Kidney (tissue), 14 donors: Measurements from ENCODE around the gene WDFY4. TPM values are rescaled to one million over a fixed set of nuclear protein-coding genes. Genes with fewer than 3 reads are reported as not detected.

Source experiments
- DNase-seq, 5 donors: peaks; one replicate each; pipeline ENCODE4 v3.0.0-alpha.2; 2013 to 2020
- FAIRE-seq: peaks from 2 replicates; lab custom pipeline; 2012; peaks lifted over from hg19 to GRCh38; lab: Jason Lieb, UNC
- H3K27ac ChIP-seq, 2 donors: one replicate each; pipeline ENCODE4 v1.7.0; 2013; ENCODE audit warnings: low read depth in 2 of 2, low read length in 2 of 2, inconsistent platforms in 1 of 2
- H3K27me3 ChIP-seq: one replicate; pipeline ENCODE4 v1.7.1; 2013; ENCODE audit warnings: low read length, inconsistent platforms; ENCODE audit not compliant: control insufficient read depth, insufficient read depth
- H3K36me3 ChIP-seq, 3 donors: one replicate each; pipeline versions ENCODE4 v1.7.0 to v1.7.1; 2013; ENCODE audit warnings: low read length in 3 of 3, control low read depth in 1 of 3, inconsistent platforms in 1 of 3; ENCODE audit not compliant: insufficient read depth in 3 of 3, control insufficient read depth in 2 of 3
- H3K4me1 ChIP-seq, 3 donors: one replicate each; pipeline versions ENCODE4 v1.7.0 to v1.7.1; 2013; ENCODE audit warnings: low read length in 3 of 3, inconsistent platforms in 1 of 3, low read depth in 1 of 3; ENCODE audit not compliant: control insufficient read depth in 2 of 3, insufficient read depth in 2 of 3
- H3K4me3 ChIP-seq, 3 donors: one replicate each; pipeline versions ENCODE4 v1.7.0 to v1.8.1; 2013; ENCODE audit warnings: low read length in 3 of 3, control low read depth in 1 of 3, inconsistent platforms in 1 of 3
- H3K9ac ChIP-seq, 3 donors: one replicate each; pipeline versions ENCODE4 v1.7.0 to v1.7.1; 2013; ENCODE audit warnings: low read length in 3 of 3, control low read depth in 1 of 3, inconsistent platforms in 1 of 3
- H3K9me3 ChIP-seq, 3 donors: one replicate each; pipeline versions ENCODE4 v1.7.0 to v1.7.1; 2013; ENCODE audit warnings: low read length in 3 of 3, control low read depth in 1 of 3, inconsistent platforms in 1 of 3; ENCODE audit not compliant: control insufficient read depth in 2 of 3, insufficient read depth in 1 of 3
- intact Hi-C: fragments of 100-400 bp; cut with DNase I; formaldehyde crosslinking; loops from one replicate; pipeline ENCODE4 v1.11.1; 2022
- polyA plus RNA-seq: library from polyadenylated mRNA; stranded (reverse); fragments of 350-450 nt; fragmentation: Illumina TruSeq; extraction: RNeasy Lipid Tissue Mini Kit (QIAGEN cat#74804); gene quantifications from one replicate; pipeline ENCODE4 v1.2.3, GENCODE V29; 2014; ENCODE audit warnings: low read depth, low replicate concordance; ENCODE audit not compliant: insufficient read depth
- total RNA-seq: library from RNA; stranded (reverse); fragmentation: NEBNext Ultra II Directional; extraction: Animal tissue kit (Norgen Biotek cat#: 25700); gene quantifications from one replicate; pipeline ENCODE4 v1.2.1, GENCODE V29; 2021
- TF ChIP-seq, protein P1 (sequence below): IDR thresholded peaks from 3 replicates; pipeline ENCODE4 v1.5.1; 2012; ENCODE audit warnings: mild to moderate bottlenecking, moderate library complexity, borderline replicate concordance; ENCODE audit not compliant: insufficient read depth; ENCODE audit errors: extremely low read depth
- donor health status: control.
- donor health status: control.
- donor health status: control.
- donor health status: control.
- donor health status: control.
- donor health status: DM: yes; HTN: yes; CAD: no.
- donor health status: Normal renal cell carcinoma (clear cell type).

The WDFY4 gene
- total and polyA plus RNA-seq, 2 donors from 2014 or later, result 1.7 to 13.3 TPM

DNA sequence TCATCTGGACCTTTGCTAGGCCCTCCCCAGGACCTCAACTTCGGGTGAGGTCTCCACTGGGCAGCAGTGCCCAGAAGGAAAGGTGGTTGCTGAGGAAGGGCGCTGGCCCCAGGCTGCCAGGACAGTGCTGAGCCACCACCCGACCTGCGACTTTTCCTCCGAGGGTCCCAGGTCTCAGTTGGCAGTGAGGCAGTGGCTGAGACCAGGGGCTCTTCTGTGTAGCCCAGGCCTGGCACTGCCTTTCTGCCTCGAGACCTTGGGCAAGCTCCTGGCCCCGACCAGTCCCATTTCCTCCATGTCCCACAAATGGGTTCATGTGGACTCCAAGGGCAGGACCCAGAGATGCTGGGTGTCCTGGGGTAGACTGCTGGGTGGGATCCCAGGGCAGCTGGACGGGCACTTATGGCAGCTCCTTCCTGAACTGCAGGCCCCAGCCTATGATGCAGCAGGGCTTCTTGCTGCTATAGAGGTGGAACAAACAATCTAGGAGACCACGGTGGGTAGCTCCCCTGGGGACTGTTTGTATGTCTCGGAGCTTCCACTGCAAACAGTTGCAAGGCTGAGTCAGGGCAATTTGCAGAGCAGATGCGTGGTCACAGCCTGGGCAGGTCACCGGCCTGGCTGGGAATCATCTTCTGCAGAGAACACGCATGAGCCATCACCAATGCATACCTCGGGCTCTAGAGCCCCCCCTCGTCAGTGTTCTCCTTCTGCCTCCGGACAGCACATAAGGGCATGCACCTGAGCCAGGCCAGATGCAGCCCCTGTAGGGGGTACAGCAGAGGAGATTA lies 272.9 kb downstream of the WDFY4 start:
- FAIRE-seq (no peak), DNase-seq (no peak)
- no peak overlapping the region for H3K27ac ChIP-seq
- H3K9me3 ChIP-seq, result no peaks in the 10 kb centered on the region
- intact Hi-C loops, result no loop called here
- no peaks in the 10 kb centered on the region for H3K27me3 ChIP-seq
- H3K36me3 ChIP-seq, result no peaks in the 10 kb centered on the region
- H3K4me1 ChIP-seq, result no peaks in the 10 kb centered on the region
- H3K4me3 ChIP-seq, result no peak overlapping the region
- TF ChIP-seq, protein P1, sequence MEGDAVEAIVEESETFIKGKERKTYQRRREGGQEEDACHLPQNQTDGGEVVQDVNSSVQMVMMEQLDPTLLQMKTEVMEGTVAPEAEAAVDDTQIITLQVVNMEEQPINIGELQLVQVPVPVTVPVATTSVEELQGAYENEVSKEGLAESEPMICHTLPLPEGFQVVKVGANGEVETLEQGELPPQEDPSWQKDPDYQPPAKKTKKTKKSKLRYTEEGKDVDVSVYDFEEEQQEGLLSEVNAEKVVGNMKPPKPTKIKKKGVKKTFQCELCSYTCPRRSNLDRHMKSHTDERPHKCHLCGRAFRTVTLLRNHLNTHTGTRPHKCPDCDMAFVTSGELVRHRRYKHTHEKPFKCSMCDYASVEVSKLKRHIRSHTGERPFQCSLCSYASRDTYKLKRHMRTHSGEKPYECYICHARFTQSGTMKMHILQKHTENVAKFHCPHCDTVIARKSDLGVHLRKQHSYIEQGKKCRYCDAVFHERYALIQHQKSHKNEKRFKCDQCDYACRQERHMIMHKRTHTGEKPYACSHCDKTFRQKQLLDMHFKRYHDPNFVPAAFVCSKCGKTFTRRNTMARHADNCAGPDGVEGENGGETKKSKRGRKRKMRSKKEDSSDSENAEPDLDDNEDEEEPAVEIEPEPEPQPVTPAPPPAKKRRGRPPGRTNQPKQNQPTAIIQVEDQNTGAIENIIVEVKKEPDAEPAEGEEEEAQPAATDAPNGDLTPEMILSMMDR, result no peak
- H3K9ac ChIP-seq, result no peak overlapping the region

DNA sequence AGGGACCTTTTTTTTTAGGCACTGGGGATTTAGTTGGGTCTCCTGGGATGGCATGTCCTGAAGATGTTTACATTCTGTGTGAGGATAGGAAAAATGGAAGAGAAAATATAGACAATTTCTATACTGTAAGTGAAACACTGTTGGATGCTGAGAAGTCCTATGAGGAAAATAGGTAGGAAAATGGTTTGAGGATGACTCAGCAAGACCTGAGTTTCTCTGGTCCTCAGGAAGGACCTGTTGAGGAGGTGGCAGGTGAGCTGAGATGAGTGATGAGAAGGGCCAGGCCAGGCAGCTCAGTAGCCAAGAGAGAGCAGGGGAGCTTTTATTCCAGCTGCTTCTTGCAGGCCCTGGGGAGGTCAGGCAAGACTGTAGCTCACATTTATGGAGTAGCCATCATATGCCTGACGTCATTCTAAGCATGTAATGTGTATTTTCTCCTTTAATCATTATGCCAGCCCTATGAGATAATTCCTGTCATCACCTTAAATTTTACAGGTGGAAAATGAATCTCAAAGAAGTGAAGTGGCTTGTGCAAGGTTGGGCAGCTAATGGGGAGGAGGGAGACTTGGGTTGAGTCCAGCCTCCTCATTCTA lies 274.0 kb downstream of the WDFY4 start:
- TF ChIP-seq, protein P1, result no peak
- Histone ChIP-seq H3K27me3 (no peaks in the 10 kb centered on the region), H3K4me3 (no peak overlapping the region), H3K27ac (no peak overlapping the region), H3K36me3 (no peaks in the 10 kb centered on the region), H3K9me3 (no peaks in the 10 kb centered on the region), H3K4me1 (no peaks in the 10 kb centered on the region), H3K9ac (no peak overlapping the region)
- no peak for FAIRE-seq
- intact Hi-C loops, result no loop called here
- DNase-seq, result peak in 1 of 5 donors; percentile 13

DNA sequence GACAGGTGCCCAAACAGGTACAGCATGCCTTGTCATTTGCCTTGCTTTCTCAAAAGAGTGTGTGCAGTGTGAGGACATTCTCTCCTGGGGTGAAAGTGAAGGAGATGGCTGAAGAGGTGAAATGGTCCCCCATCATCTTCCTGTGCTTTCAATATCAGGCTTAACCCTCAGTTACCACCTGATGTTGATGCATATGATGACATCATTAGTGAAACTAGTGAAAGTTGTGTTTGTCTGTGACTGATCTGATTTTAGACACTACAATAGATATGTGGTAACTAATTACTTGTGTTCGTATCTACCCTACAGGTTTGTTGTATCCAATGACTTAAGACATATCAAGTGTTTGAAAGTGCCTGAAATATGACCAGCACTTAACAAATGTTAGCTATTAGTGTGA lies 279.4 kb downstream of the WDFY4 start:
- H3K36me3 ChIP-seq, result no peaks in the 10 kb centered on the region
- H3K4me3 ChIP-seq, result no peak overlapping the region
- H3K27me3 ChIP-seq, result no peaks in the 10 kb centered on the region
- FAIRE-seq (no peak), DNase-seq (no peak)
- H3K27ac ChIP-seq, result no peak overlapping the region
- H3K9me3 ChIP-seq, result no peaks in the 10 kb centered on the region
- no peaks in the 10 kb centered on the region for H3K4me1 ChIP-seq
- TF ChIP-seq, protein P1, result no peak
- H3K9ac ChIP-seq, result no peak overlapping the region
- intact Hi-C loops, result no loop called here
